HG02571 (cell line): ENCODE measurements around the gene ESYT1.
A peak's percentile ranks its signal among the peaks of the same experiment; 100 is the strongest.

Experiments
- ATAC-seq: cut with Tn5 transposase; IDR thresholded peaks from one replicate; pipeline ENCODE4 v1.9.1; 2021; ENCODE audit warnings: mild to moderate bottlenecking, moderate library complexity; ENCODE audit not compliant: unreplicated experiment

ESYT1 gene

DNA sequence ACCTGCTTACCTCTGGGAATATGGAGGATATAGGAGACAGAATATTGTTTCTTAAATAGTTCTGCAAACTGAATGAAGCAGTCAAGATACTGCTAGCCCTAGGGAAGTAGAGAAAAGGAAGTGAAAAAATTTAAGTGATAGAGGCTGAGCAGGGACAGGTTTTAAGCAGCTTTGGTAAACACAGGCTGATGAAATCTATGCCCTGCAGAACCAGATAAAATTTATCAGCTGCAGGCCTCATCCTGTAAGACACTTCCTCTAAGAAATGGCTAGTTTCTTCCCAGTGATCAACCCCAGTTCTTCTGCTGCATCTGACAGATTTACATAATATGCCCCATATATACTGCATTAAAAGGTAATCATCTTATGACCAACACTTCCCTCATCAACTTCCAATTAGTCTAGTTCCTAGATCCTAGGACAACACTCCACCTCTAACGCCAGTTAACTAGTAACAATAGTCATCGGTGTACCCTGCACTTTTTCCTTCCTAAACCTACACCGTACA lies 1.3 kb upstream of the ESYT1 start:
- no peak for ATAC-seq

GRCh38 chr12:56127485-56127887 lies 581 bp upstream of the ESYT1 start:
- ATAC-seq = no peak

- ATAC-seq = no peak
Measured at GRCh38 chr12:56128670-56129205, 671 bp downstream of the ESYT1 start.

DNA sequence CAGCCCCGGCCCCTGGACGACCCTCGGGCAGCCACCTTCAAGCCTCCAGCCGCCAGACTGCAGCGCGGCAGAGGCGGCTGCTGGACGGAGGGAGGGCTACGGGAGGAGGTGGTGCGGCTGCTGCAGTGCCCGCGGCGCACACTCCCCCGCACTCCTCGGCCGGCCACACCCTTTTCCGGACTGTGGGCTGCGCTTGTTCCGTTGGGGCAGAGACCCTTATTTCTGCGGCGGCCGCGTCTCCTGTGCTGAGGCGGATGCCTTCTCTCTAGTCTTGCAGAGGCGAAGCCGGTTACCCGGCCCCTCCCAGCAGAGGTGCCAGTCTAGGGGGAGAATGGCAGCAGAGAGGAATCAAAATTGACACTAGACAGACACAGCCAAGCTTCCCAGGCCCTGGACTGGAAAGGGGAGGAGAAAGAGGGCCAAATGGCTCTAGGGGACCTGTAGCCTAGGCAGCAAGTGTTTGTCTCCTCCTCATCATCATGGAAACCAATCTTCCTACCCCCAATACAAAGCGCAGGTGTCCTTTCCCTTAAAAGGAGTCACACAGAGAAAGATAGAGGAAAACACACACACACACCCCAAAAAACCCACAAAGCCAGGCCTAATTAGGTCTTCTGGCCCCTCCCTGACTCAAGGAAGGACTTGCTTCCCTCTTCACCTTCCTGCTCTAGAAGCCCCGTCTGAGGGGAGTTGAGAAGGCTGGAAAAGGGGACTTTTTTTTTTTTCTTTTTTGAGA lies 1.3 kb downstream of the ESYT1 start:
- peak; percentile 35 for ATAC-seq

- ATAC-seq = no peak
Measured at GRCh38 chr12:56129942-56130495, 2.0 kb downstream of the ESYT1 start.

- ATAC-seq = no peak
Measured at GRCh38 chr12:56130876-56131275, 2.8 kb downstream of the ESYT1 start.

- no peak for ATAC-seq
Measured at GRCh38 chr12:56134897-56135296, 6.8 kb downstream of the ESYT1 start.

DNA sequence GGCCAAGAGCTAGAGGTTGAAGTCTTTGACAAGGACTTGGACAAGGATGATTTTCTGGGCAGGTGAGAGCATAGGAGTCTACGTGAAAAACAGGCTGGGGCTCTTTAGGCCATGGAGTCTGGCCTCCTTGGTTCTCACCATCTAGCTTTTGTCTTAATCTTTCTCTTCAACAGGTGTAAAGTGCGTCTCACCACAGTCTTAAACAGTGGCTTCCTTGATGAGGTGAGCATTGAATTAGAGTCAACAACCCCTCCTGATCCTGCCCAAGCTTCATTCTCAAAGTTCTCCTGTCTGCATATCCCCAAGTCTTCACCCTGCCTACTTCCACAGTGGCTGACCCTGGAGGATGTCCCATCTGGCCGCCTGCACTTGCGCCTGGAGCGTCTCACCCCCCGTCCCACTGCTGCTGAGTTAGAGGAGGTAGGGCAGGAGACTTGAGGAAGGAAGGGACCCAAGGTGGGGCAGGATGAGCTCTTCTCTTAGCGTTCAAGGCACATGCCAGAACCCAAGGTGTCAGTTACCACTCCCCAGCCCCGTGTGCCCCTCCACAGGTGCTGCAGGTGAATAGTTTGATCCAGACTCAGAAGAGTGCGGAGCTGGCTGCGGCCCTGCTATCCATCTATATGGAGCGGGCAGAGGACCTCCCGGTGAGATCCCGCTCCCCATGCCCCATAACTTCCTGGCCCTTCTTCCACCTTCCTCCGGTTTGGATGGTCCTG lies 9.9 kb downstream of the ESYT1 start:
- no peak for ATAC-seq

DNA sequence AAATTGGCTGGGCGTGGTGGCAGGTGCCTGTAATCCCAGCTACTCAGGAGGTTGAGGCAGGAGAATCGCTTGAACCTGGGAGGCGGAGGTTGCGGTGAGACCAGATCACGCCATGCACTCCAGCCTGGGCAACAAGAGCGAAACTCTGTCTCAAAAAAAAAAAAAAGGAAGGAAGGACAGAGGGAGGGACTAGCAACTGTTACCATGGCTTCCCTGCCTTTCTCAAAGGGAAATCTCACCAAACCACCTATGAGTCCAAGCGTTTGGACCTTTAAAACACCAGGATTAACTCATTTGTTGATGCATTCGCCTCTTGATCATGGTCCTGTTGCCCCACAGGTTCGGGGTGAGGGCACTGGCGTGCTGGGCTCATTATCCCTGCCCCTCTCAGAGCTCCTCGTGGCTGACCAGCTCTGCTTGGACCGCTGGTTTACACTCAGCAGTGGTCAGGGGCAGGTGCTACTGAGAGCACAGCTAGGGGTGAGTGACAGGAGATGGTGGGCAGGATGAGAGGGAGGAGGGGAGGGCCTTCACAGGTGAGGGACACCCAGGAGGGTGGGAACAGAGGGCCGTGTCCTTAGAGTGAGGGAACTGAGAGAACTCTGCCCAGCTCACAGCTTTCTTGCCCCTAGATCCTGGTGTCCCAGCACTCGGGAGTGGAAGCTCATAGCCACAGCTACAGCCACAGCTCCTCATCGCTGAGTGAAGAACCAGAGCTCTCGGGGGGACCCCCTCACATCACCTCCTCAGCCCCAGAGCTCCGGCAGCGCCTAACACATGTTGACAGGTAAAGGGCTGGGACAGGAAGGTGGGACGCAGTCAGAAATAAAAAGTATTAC lies 14.1 kb downstream of the ESYT1 start:
- ATAC-seq = no peak

- no peak for ATAC-seq
Measured at GRCh38 chr12:56143217-56143616, 15.2 kb downstream of the ESYT1 start.

- no peak for ATAC-seq
Measured at GRCh38 chr12:56143870-56144269, 15.8 kb downstream of the ESYT1 start.

- ATAC-seq = no peak
Measured at GRCh38 chr12:56145217-56145616, 17.1 kb downstream of the ESYT1 start.

DNA sequence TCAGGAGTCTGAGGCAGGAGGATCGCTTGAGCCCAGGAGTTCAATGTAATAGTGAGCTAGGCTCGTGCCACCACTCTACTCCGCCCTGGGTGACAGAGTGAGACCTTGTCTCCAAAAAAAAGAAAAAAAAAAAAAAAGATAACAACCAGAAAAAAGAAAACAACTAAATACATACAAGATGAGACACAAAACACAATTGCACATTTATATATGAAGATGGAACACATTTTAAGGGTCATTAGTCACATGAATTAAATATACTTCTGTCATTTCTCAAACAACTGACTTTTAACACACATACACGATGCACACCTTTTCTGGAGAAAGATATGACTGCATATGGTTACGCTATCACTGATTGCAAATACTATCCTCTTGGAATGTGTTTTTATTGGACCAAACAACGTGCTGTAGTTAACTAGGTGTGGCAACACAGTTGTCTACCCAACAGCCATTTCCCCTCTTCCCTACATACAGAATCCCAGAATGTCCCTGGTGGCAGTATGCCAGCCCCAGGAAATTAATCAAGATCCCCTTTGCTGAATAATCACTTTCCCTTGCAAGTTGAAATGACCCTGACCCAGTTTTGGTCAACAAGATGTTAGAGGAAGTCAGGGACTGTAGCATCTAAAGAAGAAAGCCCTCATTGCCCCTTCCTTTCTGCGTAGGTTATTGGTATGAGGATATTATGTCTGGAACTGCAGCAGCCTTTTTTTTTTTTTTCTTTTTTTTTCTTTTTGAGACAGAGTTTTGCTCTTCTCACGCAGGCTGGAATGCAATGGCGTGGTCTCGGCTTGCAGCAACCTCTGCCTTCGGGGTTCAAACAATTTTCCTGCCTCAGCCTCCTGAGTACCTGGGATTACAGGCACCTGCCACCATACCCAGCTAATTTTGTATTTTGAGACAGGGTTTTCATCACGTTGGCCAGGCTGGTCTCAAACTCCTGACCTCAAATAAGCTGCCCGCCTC lies 18.7 kb downstream of the ESYT1 start:
- no peak for ATAC-seq

- no peak for ATAC-seq
Measured at GRCh38 chr12:56150563-56150962, 22.5 kb downstream of the ESYT1 start.

GRCh38 chr12:56151672-56152131 lies 23.6 kb downstream of the ESYT1 start:
- ATAC-seq = peak; percentile 37

GRCh38 chr12:56152132-56152755 lies 24.2 kb downstream of the ESYT1 start, which contains the start of gene MYL6B:
TSS of gene MYL6B (plus strand) at chr12:56152587. CDS start at chr12:56153919, 1,332 bp downstream.
- peak; percentile 83 for ATAC-seq

- no peak for ATAC-seq
Measured at GRCh38 chr12:56152756-56153677, 24.9 kb downstream of the ESYT1 start.

GRCh38 chr12:56153678-56154065 lies 25.6 kb downstream of the ESYT1 start:
- ATAC-seq = no peak
